Colonic mucosa (tissue), 4 donors: ENCODE results near the gene PHF13. TPM values are rescaled to one million over a fixed set of nuclear protein-coding genes. Genes with fewer than 3 reads are reported as not detected.
"Not testable (repeated sequence)": the region's sequence is repeated elsewhere in the genome, so short reads cannot be mapped to it uniquely, and the experiment has no call there.

Experiments
- DNase-seq: peaks from one replicate; pipeline ENCODE4 v3.0.0-alpha.2; 2020
- H3K27ac ChIP-seq: fragments of 200-600 bp; one replicate; pipeline ENCODE4 v1.8.0; 2021
- H3K27me3 ChIP-seq: fragments of 200-600 bp; one replicate; pipeline ENCODE4 v1.8.0; 2021
- H3K36me3 ChIP-seq: fragments of 200-600 bp; one replicate; pipeline ENCODE4 v1.8.0; 2021
- H3K4me1 ChIP-seq: fragments of 200-600 bp; one replicate; pipeline ENCODE4 v1.8.0; 2021; ENCODE audit warnings: mild to moderate bottlenecking
- H3K4me3 ChIP-seq: fragments of 200-600 bp; one replicate; pipeline ENCODE4 v1.8.0; 2021
- H3K9ac ChIP-seq, 2 donors: one replicate each; pipeline ENCODE4 v1.7.0; 2013; ENCODE audit warnings: control low read depth in 2 of 2, low read depth in 2 of 2, low read length in 2 of 2
- H3K9me3 ChIP-seq: fragments of 200-600 bp; one replicate; pipeline ENCODE4 v1.8.0; 2021
- intact Hi-C: fragments of 100-400 bp; cut with DNase I; formaldehyde crosslinking; loops from one replicate; pipeline ENCODE4 v1.14.1; 2022
- total RNA-seq, 2 donors: library from RNA; stranded (reverse); fragmentation: NEBNext Ultra II Directional in 1 of 2; extraction: Animal tissue kit (Norgen Biotek cat#: 25700) in 1 of 2; gene quantifications; one replicate each; pipeline ENCODE4 v1.2.1, GENCODE V29; 2021
- TF ChIP-seq, protein P1 (sequence below): fragments of 200-600 bp; IDR thresholded peaks from one replicate; pipeline ENCODE4 v1.8.0; 2022; ENCODE audit warnings: antibody characterized with exemption, mild to moderate bottlenecking
- donor health status: healthy.
- donor health status: DM: no; HTN: no; CAD: no.
- donor health status: DM: no; HTN: no; CAD: no.

Gene PHF13
- total RNA-seq, 2 donors from 2014 or later, result 8.0 to 13.4 TPM

DNA sequence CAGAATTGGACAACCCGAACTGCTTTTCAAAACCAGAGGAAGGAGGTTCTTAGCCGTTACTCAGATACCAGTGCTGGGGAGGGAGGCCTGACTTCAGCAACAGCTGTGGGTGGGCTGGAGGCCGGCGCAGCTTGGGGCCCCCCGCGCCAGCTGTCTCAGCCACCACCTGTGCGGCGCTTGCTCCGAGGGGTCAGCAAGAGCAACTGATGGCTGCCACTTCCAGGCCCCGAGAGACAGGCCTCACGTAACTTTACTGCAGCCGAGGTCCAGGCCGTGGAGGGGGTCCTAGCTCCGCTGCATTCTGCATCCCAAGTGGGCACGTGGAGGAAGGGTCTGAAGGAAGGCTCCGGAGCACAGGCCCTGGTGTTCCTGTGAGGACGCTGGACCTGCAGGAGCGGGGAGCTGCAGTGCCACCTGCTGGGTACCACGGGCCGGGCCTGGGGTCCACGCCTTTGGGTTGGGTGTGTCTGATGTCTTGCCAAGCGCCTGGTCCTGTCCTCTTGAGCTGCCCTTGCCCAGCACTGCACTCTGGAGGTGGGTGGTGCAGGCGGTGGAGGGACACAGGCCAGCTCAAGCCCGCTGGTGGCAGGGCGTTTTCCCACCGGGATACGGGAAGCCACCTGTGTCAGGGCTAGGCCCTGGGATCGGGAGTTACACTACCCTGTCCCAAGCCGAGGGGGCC is 21.0 kb downstream of the PHF13 start:
- intact Hi-C loops, result loop anchor here (10.0 kb wide), 1 partner anchor 80 kb away; the partner anchor contains the start of genes NOL9 and TAS1R1
- TF ChIP-seq, protein P1, sequence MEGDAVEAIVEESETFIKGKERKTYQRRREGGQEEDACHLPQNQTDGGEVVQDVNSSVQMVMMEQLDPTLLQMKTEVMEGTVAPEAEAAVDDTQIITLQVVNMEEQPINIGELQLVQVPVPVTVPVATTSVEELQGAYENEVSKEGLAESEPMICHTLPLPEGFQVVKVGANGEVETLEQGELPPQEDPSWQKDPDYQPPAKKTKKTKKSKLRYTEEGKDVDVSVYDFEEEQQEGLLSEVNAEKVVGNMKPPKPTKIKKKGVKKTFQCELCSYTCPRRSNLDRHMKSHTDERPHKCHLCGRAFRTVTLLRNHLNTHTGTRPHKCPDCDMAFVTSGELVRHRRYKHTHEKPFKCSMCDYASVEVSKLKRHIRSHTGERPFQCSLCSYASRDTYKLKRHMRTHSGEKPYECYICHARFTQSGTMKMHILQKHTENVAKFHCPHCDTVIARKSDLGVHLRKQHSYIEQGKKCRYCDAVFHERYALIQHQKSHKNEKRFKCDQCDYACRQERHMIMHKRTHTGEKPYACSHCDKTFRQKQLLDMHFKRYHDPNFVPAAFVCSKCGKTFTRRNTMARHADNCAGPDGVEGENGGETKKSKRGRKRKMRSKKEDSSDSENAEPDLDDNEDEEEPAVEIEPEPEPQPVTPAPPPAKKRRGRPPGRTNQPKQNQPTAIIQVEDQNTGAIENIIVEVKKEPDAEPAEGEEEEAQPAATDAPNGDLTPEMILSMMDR, result peak; percentile 42

DNA sequence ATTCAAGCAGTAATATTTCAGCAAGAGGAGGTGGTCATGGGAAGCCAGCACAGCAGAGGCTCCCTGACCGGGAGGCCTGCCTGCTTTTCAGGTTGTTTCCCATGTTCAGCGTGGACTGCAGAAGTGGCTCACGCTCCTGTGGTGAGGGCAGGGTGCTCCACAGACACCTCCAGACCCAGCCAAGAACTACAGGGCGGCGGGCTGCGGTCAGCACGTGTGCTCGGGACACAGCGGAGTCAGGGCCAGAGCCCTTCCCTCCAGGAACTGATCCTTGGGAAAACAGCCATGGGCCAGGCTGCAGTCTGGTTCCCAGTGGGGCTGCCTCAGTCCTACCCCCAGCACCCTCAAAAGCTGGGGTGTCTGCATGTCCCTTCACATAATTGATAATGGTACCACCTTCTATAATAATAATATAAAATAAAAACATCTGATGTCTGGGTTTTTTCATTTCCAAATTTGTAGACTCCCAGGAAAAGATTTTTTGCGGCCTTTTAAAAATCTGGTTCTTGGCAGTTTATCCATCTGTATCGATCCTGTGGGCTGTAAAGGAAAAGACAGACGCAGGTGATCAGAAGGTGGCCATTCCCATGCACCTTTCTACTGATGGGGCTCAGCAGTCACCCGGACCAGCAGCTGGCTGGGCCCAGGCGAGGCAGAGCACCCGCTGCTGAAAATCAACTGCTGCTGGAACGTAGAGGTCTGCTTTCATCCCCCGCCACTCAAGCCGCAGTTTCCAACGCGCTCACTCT is 21.8 kb downstream of the PHF13 start:
- H3K9ac ChIP-seq, result no peak overlapping the region
- no peak overlapping the region for H3K4me3 ChIP-seq
- peaks cover 4% of the 10 kb centered on the region for H3K36me3 ChIP-seq
- no peak overlapping the region for H3K27ac ChIP-seq
- intact Hi-C loops, result loop anchor here (10.0 kb wide), 1 partner anchor 81 kb away; the partner anchor contains the start of genes NOL9 and TAS1R1
- no peaks in the 10 kb centered on the region for H3K4me1 ChIP-seq
- no peak for DNase-seq
- TF ChIP-seq, protein P1, result no peak
- no peaks in the 10 kb centered on the region for H3K9me3 ChIP-seq
- H3K27me3 ChIP-seq, result no peaks in the 10 kb centered on the region

More for the DNA sequence above, 21.0 kb downstream of the PHF13 start:
- Histone ChIP-seq H3K4me3 (no peak overlapping the region), H3K36me3 (no peaks in the 10 kb centered on the region), H3K9ac (no peak overlapping the region), H3K27me3 (no peaks in the 10 kb centered on the region), H3K9me3 (no peaks in the 10 kb centered on the region), H3K27ac (no peak overlapping the region), H3K4me1 (no peaks in the 10 kb centered on the region)
- peak; percentile 62 for DNase-seq

DNA sequence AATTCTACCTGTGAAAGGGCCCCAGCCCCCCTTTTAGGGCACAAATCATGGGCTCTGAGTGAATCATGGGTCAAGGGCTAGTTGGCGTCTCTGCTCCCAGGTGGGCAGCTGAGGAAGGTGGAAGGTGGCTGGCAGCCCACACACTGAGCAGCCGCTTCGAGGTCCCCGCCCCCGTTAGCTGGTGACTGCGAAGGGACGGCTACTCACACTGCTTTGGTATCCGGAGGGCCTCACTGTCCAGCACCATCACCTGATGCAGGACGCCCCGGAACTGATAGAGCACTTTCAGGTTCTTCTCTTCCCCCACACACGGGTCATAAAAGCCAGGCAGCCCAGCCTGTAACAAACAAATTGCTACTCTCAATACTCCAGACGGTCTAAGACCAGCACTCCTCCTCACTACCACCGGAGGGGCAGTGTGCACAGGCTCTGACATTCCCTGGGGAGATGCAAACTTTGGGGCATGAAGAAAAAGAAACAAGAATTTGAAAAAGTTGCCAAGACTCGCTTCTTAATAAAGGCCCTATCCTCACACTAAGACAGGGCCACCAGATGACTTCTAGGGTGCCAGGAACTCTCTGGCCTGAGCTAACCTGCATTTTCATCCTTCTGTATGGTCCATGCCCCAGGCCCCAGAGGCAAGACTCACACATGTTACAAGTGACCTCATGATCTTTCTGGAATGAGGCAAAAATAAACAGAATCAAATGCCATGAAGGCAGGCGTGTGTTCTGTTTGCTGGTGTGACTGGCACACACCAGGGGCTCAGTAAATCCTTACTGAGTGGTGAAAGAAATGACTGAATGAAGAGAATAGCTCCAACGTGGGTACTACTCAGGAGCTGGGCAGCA is 22.6 kb downstream of the PHF13 start:
- Histone ChIP-seq H3K4me3 (no peak overlapping the region), H3K27me3 (no peaks in the 10 kb centered on the region), H3K4me1 (no peaks in the 10 kb centered on the region), H3K27ac (no peak overlapping the region), H3K9me3 (no peaks in the 10 kb centered on the region), H3K9ac (no peak overlapping the region), H3K36me3 (peaks cover 4% of the 10 kb centered on the region)
- DNase-seq, result no peak
- intact Hi-C loops, result loop anchor here (10.0 kb wide), 1 partner anchor 81 kb away; the partner anchor contains the start of genes NOL9 and TAS1R1
- TF ChIP-seq, protein P1, result no peak

DNA sequence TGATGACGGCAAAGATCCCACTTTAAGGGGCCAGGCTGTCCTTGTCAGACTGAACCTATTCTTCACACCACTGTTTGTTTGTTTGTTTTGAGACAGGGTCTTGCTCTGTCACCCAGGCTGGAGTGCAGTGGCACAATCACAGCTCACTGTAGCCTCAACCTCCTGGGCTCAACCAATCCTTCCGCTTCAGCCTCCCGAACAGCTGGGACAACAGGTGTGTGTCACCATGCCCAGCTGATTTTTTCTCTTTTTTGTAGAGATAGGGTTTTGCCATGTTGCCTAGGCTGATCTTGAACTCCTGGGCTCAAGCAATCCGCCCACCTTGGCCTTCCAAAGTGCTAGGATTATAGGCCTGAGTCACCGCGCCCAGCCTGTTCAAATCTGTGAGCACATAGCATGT is 23.2 kb downstream of the PHF13 start:
- intact Hi-C loops, result loop anchor here (10.0 kb wide), 1 partner anchor 82 kb away; the partner anchor contains the start of genes NOL9 and TAS1R1
- not testable (repeated sequence) for H3K36me3 ChIP-seq, H3K27me3 ChIP-seq

DNA sequence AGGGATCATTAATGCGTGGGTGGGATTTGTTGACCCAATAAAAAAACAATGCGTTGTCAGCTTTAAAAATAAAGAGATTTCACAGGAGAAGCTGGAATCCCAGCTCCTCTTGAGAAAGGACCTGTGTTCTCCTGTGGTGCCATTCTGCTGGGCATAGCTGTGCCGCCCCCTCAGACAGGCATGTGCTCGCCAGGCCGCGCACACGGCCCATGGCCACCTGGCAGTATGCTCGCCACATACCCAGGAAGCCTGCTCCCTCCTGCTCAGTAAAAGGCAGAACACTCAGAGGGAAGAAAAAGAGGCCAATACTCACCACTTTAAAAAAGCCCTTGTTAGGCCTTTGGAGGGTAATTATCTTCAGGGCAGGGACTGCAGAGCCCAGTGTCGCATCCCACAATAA is 24.2 kb downstream of the PHF13 start:
- H3K4me3 ChIP-seq, result no peak overlapping the region
- H3K9me3 ChIP-seq, result no peaks in the 10 kb centered on the region
- H3K27ac ChIP-seq, result no peak overlapping the region
- intact Hi-C loops, result loop anchor here (10.0 kb wide), 1 partner anchor 83 kb away; the partner anchor contains the start of genes NOL9 and TAS1R1
- no peak for DNase-seq
- H3K4me1 ChIP-seq, result no peaks in the 10 kb centered on the region
- peaks cover 4% of the 10 kb centered on the region for H3K36me3 ChIP-seq
- TF ChIP-seq, protein P1, result no peak
- no peak overlapping the region for H3K9ac ChIP-seq
- H3K27me3 ChIP-seq, result no peaks in the 10 kb centered on the region

More for the DNA sequence above, 23.2 kb downstream of the PHF13 start:
- not testable (repeated sequence) for H3K4me3 ChIP-seq, DNase-seq, H3K27ac ChIP-seq, H3K4me1 ChIP-seq, H3K9ac ChIP-seq, H3K9me3 ChIP-seq
